Frontal cortex (tissue), 4 donors: ENCODE data around the gene PLS1. TPM values are rescaled to one million over a fixed set of nuclear protein-coding genes. Genes with fewer than 3 reads are reported as not detected.
"Not testable (repeated sequence)": the region's sequence is repeated elsewhere in the genome, so short reads cannot be mapped to it uniquely, and the experiment has no call there.

ENCODE experiments used
- DNase-seq, 2 donors: peaks; one replicate each; pipeline ENCODE4 v3.0.0; 2012; ENCODE audit warnings: low spot score in 2 of 2
- FAIRE-seq: peaks from 2 replicates; lab custom pipeline; 2012; peaks lifted over from hg19 to GRCh38; lab: Jason Lieb, UNC
- total RNA-seq: library from RNA; depleted of rRNA; stranded (reverse); fragments of >200 nt; gene quantifications from one replicate; pipeline ENCODE4 v1.2.3, GENCODE V29; 2014
- donor health status: control.
- donor health status: control.
- donor health status: control.

PLS1 gene, protein sequence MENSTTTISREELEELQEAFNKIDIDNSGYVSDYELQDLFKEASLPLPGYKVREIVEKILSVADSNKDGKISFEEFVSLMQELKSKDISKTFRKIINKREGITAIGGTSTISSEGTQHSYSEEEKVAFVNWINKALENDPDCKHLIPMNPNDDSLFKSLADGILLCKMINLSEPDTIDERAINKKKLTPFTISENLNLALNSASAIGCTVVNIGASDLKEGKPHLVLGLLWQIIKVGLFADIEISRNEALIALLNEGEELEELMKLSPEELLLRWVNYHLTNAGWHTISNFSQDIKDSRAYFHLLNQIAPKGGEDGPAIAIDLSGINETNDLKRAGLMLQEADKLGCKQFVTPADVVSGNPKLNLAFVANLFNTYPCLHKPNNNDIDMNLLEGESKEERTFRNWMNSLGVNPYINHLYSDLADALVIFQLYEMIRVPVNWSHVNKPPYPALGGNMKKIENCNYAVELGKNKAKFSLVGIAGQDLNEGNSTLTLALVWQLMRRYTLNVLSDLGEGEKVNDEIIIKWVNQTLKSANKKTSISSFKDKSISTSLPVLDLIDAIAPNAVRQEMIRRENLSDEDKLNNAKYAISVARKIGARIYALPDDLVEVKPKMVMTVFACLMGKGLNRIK
- total RNA-seq: 2.4 TPM

DNA sequence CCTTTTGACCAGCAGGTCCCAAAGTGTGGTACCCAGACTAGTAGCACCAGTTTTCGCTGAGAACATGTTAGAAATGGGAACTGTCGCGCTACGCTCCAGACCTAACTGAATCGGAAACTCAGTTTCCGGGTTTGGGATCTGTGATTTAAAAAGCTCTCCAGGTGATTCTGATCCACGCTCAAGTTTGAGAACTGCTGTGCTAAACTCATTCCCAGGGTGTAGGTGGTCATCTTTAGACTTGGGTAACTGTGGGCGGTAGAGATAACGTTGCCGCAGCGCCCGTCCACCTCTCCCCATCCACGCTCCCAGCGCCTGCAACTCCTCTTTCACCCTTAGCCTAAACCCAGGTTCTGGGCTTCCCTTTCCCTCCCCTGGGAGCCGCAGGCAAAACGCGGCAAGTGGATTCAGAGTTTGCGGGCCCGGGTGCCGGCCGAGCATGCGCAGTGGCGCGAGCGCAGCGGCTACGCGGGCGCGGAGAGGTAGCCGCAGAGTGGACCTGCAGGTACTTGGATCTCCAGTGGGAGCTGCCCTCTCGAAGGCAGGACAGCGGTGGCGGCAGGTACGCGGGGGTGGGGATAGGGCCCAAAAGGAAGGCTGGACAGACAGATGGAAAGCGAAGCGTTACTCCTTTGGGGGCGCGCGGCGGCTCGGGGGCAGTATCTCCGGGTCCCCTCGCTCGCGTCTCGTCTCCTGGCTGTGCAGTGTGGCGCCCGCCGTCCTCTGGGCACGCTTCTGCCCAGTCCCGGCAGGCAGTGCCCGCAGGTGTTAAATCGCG, at the start of gene PLS1:
Gene PLS1, plus strand, starts transcription at position 443 of the 775 bp plus-strand sequence. CDS start 67,845 bp downstream, outside the sequence.
- peak; percentile 72 to 84 for DNase-seq
- FAIRE-seq: no peak

DNA sequence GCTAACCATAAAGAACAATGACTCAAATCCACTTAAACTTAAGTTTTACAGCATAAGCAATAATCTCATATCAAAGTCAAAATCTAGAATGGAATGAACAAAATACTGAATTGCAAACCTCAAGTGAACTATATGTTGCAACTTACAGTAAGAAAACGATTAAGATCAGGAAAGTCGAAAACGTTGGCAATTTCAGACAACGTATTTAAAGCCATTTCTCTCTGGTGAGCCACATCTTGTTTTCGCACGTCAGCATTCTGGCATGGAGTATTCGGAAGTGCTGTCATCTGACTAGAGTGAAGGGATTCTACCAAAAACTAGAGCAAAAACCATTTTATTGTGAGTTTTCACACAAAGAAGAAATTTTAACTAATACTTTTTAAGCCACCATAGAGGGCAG, 46.2 kb upstream of the PLS1 start:
- no peak for FAIRE-seq

DNA sequence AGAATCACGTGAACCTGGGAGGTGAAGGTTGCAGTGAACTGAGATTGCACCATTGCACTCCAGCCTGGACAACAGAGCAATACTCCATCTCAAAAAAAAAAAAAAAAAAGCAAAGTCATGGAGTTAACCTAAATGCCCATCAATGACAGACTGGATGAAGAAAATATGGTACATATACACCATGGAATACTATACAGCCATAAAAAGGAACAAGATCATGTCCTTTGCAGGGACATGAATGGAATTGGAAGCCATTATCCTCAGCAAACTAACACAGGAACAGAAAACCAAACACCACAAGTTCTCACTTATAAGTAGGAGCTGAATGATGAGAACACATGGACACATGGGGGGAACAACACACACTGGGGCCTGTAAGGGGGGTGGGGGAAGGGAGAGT, 43.6 kb upstream of the PLS1 start:
- not testable (repeated sequence) for FAIRE-seq, DNase-seq

More for the DNA sequence above, 46.2 kb upstream of the PLS1 start:
- no peak for DNase-seq

DNA sequence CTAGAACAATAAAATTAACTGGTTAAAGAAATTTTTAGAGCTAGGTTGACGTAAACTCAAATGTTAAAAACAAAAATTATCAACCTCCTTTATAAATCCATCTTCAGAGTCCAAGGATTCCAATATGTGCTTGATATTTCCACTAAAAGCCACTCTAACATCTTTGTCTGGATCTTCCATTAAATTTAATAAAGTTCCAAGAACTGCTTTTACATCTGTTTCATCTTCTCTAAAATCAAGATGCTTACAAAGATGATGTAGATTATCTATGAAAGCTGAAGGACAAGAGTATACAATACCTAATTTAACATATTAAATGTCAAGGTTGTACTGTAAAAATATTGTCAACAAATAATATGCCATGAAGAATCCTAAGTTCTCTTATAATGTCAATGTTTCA, 42.5 kb upstream of the PLS1 start:
- DNase-seq (no peak), FAIRE-seq (no peak)

DNA sequence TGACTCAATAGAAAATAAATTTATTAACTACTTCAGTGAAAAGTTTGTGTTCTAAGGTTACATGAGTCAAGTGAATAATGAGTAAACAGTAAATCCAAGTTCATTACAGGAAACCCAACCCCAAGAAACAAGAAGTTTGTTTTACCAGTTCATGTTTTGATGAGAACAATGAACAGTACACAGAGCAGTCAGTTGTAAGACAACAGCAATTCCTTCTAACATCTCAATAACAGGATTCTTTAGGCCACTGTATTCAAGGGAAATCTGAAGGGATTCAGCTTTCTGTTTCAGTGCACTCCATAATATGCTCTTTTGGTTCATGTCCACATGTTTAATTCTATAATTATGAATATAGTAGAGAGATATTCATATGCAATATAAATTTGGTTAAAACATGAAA, 36.1 kb upstream of the PLS1 start:
- FAIRE-seq (no peak), DNase-seq (no peak)

DNA sequence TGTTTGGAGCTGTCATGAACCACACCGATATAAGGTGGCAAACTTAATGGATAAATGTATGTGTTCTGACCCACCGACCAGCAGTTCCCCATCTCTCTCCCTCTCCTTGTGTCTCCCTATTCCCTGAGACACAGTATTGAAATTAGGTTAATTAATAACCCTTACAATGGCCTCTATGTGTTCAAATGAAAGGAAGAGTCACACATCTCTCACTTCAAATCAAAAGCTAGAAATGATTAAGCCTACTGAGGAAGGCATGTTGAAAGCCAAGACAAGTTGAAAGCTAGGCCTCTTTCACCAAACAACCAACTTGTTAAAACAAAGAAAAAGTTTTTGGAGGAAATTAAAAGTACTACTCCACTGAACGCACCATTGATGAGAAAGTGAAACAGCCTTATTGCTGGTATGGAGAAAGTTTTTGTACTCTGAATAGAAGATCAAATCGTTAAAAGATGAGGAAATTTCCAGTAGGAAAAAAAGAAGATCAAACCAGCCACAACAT, 32.6 kb upstream of the PLS1 start:
- no peak for FAIRE-seq
- no peak for DNase-seq

DNA sequence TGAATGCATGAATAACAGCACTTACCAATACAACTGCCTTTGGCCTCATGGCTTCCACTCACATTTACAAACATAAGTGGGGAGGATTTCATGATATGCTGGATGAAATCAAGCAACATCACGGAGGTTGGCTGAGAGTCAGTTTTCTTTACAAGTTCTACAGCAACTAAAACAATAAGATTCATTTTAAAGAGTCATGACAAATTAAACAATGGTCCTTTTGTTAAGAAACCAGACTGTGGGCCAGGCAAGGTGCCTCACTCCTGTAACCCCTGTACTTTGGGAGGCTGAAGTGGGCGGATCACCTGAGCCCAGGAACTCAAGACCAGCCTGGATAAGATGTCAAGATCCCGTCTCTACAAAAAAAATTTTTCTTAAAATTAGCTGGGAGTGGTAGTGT, 30.1 kb upstream of the PLS1 start:
- DNase-seq (no peak), FAIRE-seq (no peak)

DNA sequence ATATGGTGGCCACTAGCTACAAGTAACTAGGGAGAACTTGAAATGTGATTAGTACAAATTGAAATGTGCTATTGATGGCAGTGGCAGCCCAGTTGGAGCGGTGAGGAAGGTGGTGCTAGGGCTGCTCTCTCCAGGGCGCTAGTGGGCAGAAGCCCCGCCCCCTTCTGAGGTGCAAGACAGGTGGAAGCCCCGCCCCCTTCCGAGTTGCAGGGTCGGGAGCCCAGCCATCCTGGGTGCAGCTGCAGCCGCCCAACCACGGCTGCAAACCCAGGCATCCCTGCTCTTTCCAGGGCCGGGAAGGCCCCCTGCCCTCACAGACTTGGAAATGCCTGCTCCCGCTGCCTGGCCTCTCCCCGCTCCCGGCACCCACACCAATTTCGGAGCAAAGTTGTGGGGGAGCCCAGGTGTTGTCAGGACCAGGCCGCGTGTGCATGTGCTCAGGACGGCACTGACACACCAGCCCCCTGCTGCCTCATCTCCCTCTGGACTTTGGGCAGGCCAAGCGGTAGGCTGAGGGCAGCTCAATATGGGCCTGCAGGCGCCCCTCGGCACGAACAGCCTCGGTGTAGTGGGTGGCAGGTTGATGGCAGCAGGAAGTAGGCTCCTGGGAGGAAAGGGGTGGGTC, 27.7 kb upstream of the PLS1 start:
- DNase-seq (no peak), FAIRE-seq (no peak)

DNA sequence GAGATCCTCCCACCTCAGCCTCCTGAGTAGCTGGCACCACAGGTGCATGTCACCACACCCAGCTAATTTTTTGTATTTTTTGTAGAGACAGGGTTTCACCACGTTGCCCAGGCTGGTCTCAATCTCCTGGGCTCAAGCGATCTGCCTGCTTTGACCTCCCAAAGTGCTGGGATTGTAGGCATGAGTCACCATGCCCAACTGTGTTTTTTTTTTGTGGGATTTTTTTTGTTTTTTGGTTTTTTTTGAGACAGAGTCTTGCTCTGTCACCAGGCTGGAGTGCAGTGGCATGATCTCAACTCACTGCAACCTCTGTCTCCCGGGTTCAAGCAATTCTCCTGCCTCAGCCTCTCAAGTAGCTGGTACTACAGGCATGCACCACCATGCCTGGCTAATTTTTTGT, 26.8 kb upstream of the PLS1 start:
- FAIRE-seq, DNase-seq: not testable (repeated sequence)

DNA sequence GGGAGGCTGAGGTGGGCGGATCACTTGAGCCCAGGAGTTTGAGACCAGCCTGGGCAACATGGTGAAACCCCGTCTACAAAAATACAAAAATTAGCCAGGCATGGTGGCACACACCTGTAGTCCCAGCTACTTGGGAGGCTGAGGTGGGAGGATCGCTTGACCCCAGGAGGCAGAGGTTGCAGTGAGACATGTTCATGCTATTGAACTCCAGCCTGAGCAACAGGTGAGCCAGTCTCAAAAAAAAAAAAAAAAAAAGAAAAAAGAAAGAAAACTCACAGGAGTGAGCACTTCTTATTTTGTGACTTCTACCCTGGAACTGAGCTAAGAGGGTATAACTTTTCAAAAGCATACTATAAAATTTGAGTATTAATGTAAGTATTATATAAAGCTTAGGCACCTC, 22.0 kb upstream of the PLS1 start:
- not testable (repeated sequence) for FAIRE-seq, DNase-seq

DNA sequence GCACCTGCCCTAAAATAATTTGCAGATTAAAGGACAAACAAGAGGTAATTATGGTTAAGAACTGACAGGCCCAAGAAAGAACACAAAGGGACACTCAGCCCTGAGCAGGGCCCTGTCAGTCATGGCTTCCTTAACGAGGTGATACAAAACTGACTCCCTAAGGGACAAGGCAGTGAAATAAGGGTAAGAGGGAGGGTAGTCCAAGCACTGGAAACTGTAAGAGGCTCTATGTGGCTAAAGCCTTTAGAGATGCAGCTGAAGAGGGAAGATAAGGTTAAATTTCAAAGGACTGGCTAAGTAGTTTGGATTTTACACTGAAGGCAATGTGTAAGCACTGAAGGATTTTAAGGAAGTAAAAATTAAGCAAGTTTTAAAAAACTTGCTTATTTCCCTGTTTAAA, 21.5 kb upstream of the PLS1 start:
- DNase-seq (no peak), FAIRE-seq (no peak)

DNA sequence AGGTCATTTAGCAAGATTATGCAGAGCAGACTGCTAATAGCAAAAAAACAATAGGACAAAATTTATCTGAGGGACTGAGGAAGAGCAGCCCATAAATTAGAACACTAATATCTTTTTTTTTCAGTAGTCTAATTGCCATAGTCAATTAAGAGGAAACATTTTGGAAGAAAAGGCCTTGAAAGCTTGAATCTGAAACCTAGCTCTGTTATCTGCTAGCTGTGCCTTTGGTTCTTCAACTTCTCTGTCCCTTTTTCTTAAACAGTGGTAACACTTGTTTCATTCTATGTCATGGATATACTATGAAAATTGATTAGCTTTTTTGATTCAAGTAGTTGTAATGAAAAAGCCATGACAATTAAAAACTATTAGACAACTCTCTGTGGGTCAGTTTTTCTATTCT, 19.4 kb upstream of the PLS1 start:
- FAIRE-seq (no peak), DNase-seq (no peak)

DNA sequence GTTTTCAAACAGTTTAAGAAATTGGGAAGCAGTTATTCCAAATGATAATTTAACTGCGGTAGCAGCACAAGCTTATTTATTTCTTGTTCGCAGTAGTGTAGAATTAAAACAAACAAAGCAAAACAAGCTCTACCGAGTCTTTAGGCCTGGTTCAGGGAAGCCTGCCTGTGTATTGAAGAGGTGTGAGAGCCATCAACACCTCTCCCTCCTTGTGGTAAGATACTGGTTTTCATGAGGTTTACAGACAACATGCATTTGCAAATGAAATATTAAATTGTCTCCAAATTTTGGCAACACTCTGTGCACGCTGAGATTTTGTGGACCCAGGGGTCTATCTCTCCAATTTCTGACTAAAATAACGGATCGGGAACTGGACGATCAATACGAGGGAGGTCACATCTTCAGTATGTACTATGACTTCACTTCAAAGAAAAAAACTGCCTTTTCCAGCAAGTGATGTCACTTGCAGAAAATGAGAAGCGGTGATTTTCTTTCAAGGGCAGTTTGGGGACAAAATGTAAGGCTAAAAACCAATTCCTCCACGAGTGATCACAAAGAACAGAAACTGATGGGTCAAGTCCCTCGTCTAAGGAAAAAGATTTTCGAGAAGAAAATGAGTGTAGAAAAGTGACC, 18.4 kb upstream of the PLS1 start:
- DNase-seq (no peak), FAIRE-seq (no peak)

DNA sequence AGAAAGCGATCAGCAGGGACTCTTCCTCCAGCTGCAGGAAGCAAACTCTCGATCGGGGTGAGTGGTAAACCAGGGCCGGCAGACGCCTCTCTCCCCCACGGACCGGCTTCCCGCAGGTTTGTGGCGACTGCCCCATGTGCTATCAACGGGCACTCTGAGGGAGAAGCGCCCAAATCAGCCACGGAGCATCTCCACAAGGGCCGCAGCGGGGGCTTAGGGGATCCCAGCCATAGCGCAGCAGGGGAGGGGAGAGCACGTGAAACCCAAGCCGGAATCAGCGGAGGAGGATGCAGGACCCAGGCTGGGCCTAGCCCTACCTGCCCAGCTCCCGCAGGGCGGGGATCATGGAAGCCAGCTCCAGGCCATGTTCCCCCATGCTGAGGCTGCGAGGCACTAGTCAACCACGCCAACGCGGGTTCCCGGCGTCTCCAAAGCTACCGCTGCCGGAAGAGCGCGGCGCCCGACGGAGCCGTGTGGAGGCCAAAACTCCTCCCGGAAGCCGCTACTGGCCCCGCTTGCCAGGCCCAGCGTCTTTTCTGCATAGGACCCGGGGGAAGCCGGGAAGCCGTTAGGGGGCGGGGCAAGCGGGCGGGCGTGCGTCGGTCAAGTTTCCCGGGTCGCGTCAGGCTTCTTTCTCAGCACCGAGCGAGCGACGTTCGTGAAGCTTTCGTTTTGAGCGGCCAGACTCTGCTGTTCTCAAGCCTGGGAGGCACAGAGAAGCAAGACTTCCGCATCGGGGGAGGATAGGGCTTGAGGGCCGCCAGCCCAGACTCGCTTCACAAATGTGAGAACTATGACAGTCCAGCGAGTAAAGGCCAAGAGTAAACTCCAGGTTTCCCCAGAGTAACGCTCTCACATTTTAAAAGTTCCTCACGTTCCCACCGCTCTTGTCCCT, 17.6 kb upstream of the PLS1 start, which contains the start of gene ATR:
Gene ATR, minus strand, starts transcription at position 405 of the 895 bp plus-strand sequence. Its CDS starts 29 bp downstream, at position 376.
- DNase-seq (peak; percentile 79 to 87), FAIRE-seq (no peak)

DNA sequence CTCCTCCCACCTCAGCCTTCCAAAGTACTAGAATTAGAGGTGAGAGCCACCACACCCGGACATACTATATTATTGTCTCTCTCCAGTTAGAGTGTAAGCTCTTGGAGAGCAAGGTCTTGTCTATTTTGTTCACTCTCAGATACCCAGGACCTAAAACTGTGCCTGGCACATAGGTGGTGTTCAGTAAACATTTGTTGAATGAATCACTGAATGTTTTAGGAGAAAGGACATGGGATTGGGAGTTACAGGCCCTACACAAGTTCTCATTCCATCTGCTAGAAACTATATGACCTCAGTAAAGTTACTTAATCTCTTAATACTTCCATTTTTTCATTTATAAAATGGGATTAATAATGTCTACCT, 16.2 kb upstream of the PLS1 start:
- DNase-seq (no peak), FAIRE-seq (no peak)

DNA sequence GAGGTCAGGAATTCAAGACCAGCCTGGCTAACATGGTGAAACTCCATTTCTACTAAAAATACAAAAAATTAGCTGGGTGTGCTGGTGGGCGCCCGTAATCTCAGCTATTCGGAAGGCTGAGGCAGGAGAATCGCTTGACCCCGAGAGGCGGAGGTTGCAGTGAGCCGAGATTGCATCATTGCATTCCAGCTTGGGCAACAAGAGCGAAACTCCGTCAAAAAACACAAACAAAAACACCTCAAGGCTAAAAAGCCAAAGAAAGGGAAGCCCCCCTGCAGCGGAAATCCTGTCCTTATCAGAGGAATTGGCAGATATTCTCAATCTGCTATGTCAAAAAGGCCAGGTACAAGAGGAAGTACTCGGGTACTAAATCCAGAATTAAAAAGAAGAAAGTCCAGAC, 15.1 kb upstream of the PLS1 start:
- FAIRE-seq, DNase-seq: not testable (repeated sequence)

DNA sequence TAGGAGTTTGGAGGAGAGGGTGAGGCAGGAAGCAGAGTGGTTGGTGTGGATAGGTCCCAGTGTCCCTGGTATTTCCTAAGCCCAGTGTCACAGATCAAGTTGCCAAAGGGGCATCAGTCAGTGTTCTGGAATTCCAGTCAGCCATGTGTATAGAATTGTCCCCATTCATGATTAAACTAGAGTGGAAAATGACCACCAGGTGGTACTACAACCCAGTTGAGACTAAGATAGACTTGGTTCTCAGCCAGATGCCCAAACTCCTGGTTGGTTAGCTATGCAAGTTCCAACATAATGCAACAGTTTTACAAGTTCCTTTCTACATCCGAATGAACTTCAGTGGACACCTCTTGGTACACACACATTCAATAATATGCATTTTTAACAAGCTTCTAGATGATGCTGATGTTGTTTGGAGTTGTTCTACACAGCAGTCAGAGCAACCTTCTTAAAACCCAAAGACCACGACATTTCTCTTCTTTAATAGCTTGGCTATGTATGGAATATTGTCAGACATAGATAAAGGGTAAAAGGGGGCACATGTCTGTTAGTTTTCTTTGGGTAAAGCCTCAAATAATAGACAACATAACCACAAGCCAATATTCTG, 9.3 kb upstream of the PLS1 start:
- FAIRE-seq (no peak), DNase-seq (peak in 1 of 2 donors; percentile 51)

DNA sequence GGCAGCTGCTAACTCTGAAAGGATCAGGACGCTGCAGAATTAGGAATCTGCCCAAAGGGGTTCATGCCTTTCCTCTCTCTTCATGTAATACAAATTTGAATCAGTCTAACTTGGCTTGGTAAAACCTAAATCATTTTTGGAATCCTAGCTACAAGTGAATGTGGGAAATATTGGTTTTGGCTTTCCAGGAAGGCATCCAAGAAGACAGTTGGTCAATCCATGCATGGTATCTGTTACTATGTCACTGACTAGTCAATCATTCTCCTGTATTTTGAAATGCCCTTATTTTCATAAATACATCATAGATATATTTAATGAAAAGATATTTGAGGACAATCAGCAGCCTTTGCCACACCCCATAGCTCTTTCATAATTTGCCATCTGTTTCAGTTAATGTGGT, 7.5 kb upstream of the PLS1 start:
- no peak for FAIRE-seq

More for the DNA sequence above, 7.5 kb upstream of the PLS1 start:
- DNase-seq: no peak
